ENCODE results near the gene SH3GL1.

GRCh38 chr19:4373601-4374497 is 26.5 kb downstream of the SH3GL1 start:
- TF ChIP-seq TAF1 (IDR thresholded peaks at IDR 0.05; ENCODE audit: low read depth, low read length): no peak
- TF ChIP-seq POLR2A (IDR thresholded peaks at IDR 0.05; ENCODE audit: low read depth, low read length): no peak
- no peak for TF ChIP-seq POLR2AphosphoS5 (IDR thresholded peaks at IDR 0.05; ENCODE audit: low read depth, low read length)
